GM18526 (cell line): ENCODE results near the gene PKD1L1.

Source experiments
- POLR2A ChIP-seq: IDR thresholded peaks from 3 replicates; pipeline ENCODE4 v1.6.1; 2011; ENCODE audit not compliant: insufficient read length; ENCODE audit errors: extremely low read depth

The PKD1L1 gene

DNA sequence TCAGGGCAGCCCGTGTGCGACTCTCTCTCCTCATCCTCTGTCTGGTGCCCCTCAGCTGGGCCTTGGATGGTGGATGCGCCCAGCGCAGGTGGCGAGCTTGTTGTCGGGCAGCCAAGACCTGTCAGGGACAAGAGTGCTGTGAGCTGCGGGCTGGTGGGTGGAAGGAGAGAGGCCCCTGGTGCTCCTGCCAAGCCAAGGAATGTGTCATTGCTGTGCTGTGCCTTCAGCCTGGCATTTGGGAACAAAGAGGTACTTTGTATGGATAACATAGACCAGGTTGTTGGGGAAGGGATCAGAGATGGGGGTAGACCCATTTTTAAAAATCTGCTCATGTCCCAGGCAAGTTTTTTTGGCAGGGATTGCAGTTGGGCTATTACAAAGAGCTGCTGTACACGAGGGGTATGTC is 120.9 kb downstream of the PKD1L1 start:
- no peak for TF ChIP-seq POLR2A

DNA sequence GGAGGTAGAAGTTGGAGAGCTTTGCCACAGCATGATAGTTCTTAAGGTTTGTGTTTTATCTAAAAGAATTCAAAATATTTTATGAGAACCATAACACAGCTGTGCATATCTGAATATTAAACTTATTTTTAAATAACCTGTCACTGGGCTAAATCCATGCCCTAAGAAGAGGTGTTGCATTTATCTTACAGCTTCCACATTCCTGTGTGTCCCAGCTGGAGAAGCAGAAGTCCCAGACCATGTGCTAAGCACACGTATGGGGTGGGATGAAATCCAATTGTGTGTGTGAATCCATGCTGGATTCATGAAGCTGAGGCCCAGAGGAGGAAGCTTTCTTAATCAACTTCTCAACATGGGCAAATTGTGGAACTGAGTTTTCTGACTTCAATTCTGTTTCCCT is 121.5 kb downstream of the PKD1L1 start:
- no peak for TF ChIP-seq POLR2A

GRCh38 chr7:47819607-47819920 is 128.7 kb downstream of the PKD1L1 start:
- TF ChIP-seq POLR2A, result no peak

DNA sequence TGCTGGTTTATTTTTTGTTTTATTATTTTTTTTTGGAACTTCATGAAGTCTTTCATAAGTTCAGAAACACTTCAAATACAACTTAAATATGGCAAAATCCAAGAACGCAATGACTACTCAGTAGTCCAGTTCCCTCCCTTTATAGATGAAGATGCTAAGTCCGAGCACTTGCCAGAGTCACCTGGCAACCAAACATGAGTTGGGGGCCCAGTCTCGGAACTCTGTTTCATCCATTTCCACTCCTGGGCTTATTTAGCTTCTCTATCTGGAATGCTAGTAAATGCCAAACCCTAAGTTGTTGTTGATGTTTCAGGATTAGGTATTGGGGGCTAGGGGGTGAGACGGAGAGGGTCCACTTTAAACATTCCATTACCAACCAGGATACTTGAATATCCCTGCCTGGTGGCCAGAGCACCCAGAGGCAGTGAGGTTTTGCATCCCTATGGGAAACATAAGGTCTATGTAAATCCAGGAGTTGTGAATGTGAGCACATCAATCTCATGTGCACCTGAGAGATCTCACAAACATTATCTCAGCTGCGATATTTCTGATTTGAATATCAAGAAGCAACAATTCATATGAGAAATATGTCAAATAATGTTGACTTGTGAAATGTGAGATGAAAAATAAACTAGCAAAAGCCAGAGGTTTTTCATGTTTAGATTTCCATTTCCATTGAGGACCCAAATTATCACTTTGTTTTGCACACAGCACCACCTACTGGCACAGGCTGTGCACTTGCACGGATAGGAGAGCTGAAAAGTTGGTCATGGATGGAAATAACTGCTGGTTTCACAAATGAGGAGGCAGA is 129.3 kb downstream of the PKD1L1 start:
- TF ChIP-seq POLR2A, result no peak

- no peak for TF ChIP-seq POLR2A
Measured at GRCh38 chr7:47817917-47818316, 130.3 kb downstream of the PKD1L1 start.

DNA sequence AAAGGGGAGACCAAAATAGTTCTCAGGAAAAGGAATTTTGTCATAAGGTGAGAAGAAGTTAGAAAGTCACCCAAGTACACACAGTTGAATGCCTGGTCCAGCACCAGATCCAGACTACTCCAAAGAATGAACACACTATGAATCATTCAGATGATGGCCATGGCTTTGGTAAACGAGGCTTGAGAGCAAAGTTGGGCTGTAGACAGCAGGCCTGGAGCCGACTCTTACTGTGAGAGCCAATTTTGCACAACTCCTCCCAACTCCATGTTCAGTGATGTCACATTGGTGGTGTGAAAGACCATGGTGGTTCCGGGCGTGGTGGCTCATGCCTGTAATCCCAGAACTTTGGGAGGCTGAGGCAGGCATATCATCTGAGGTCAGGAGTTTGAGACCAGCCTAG is 131.6 kb downstream of the PKD1L1 start:
- TF ChIP-seq POLR2A, result no peak

DNA sequence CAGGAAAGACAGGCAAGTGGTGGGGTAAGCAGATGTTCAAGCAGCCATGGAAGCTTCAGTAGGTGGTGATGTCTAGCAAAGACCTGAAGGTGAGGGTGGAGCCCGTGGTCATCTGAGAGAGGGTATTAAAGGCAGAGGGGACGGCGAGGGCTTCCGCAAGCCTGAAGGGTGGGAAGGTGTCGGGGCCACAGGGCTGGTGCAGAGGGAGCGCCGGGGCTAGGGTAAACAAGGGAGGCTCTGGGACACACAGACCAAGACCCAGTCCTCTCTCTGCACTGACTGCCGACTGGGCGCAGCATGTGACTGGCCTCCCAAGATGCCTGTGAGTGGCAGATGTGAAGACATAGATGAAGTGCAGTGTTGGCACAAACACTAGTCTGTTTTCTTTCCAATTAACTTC is 132.4 kb downstream of the PKD1L1 start:
- TF ChIP-seq POLR2A, result no peak

DNA sequence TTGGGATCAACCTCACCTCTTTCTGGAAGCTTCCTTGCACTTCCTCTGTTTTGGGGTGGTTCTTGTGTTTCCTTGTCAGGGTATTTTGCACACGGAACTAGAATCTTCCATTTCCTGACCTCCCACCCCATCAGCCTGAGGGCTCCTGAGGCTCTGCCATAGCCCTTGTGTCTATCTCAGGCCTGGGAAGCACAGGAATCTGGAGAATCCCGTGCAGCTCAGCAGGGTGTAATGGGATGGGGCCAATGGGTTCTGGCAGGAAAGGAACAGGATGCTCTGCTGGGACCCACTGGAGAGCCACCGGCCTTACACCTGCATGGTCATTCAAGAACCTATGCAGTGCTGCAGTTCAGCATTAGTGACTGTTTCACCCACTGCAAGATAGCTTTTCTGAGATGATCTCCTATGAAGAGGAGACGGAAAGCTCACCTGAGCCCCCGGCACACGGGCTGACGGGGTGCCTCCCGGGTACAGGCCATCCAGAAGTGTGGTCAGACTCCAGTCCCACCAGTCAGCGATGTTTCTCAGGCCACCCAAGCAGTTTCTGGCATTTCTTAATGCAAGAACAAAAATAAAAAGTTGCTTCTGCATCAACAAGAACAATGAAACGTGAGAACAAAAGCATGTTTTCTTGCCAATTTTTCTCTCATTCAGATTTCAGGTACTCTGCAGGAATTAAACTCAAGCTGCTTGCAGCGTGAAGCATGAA is 133.2 kb downstream of the PKD1L1 start:
- TF ChIP-seq POLR2A, result no peak

- TF ChIP-seq POLR2A, result no peak
Measured at GRCh38 chr7:47813620-47814260, 134.5 kb downstream of the PKD1L1 start.

- TF ChIP-seq POLR2A, result no peak
Measured at GRCh38 chr7:47812429-47813136, 135.7 kb downstream of the PKD1L1 start.

GRCh38 chr7:47811632-47812380 is 136.5 kb downstream of the PKD1L1 start:
- no peak for TF ChIP-seq POLR2A

DNA sequence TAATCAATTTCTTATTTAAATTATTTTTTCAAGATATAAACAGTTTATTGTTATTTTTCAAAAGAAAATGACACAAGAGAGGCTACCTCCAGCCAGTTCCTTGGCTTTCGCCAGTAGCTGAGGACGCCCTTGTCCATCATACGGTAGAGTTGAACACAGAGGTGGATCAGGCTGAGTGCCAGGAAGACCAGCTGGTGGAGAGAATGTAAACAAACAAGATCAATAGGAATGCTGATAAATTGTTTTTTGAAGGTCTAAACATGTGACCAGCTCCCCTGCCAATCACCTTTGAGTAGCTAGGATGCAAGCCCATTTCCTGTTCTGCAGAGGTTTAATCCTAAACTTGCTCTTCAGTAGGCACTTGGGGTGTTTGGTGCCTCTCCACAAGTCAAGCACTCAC is 138.9 kb downstream of the PKD1L1 start:
- no peak for TF ChIP-seq POLR2A

DNA sequence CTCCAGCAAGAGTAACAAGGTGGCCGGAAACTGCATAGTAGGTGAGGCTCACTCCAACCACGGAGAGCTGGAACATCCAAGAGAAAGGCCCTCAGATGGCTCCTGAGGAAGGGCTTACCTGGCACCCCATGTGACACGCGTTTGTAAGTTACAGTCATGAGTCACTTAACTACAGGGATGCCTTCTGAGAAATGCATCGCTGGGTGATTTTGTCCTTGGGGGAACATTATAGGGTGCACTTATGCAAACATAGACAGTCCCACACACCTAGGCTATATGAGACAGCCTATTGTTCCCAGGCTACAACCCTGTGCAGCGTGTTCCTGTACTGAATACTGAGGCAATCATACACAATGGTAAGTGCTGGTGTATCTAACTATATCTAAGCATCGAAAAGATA is 139.9 kb downstream of the PKD1L1 start:
- no peak for TF ChIP-seq POLR2A

DNA sequence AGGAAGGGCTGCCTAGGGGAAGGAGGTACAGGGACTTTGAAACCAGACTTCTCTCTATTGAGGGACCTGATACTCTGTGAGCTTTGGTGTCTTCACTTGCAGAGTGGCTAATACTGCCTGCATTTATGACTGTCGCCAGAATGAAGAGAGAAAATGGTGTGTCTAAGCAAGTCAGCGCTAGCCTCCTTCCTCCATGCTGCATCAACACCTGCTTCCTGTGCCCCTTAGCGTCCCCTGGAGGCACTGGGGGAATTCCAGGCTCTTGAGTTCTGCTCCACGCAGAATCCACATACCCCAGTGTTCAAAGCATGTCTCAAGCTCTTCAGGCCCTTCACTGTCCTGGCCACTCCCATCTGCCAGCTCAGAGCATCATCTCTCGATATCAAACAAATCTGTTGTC is 140.5 kb downstream of the PKD1L1 start:
- no peak for TF ChIP-seq POLR2A

DNA sequence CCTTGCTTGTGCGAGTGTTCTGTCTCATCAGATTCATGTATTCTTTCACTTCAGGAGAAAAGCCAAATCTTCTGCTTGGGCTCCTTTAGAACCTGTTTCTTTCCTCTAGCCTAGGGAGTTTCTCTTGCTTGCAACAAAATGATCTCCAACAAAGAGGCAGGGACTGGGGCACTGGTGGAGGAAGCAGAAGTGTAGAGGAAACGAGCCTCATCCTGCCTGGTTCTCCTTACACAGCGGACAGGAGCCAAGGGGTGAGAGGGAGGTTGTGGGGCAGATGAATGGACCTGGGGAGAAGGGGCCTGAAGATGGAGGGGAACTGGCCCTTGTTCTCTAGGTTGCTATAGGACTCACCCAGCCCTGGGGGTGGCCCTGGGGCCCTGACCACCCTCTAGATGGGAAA is 141.1 kb downstream of the PKD1L1 start:
- no peak for TF ChIP-seq POLR2A
